Lower leg skin (tissue), 3 donors: ENCODE results near the gene TMEM123.

Experiments used
- CTCF ChIP-seq, 3 donors: fragments of 450-650 bp; IDR thresholded peaks; one replicate each; pipeline ENCODE4 v1.5.1; 2016; ENCODE audit warnings: antibody characterized with exemption in 3 of 3, mild to moderate bottlenecking in 3 of 3, moderate library complexity in 2 of 3
- POLR2A ChIP-seq, 2 donors: fragments of 450-650 bp; IDR thresholded peaks; one replicate each; pipeline ENCODE4 v1.6.1; 2016 to 2017; ENCODE audit warnings: antibody characterized with exemption in 2 of 2, mild to moderate bottlenecking in 1 of 2, moderate library complexity in 1 of 2

GRCh38 chr11:102451041-102451680 lies 1.4 kb downstream of the TMEM123 start:
- TF ChIP-seq CTCF (IDR thresholded peaks at IDR 0.05): no peak
- TF ChIP-seq POLR2A (IDR thresholded peaks at IDR 0.05): no peak
